IMR-90 (cell line): Measurements from ENCODE around the gene ZDHHC16. TPM values are rescaled to one million over a fixed set of nuclear protein-coding genes. Genes with fewer than 3 reads are reported as not detected.

Experiments
- ATAC-seq: fragments of 200-7000 bp; cut with Tn5 transposase; 2 replicates; pipeline ENCODE4 v1.9.1; 2020; ENCODE audit warnings: low read depth, mild to moderate bottlenecking, moderate library complexity
- BruUV-seq: library from RNA; stranded (reverse); fragments of 400-500 nt; replicated peaks from 2 replicates; lab custom pipeline; 2021; lab: Mats Ljungman, UMichigan
- CTCF ChIA-PET: fragments of 300-600 bp; formaldehyde crosslinking; extraction: SDS; loops from one replicate; lab custom pipeline; 2021; ENCODE audit warnings: antibody characterized with exemption; lab: Yijun Ruan, JAX
- POLR2A ChIA-PET: fragments of 300-600 bp; sonication (Branson Sonifier 250); formaldehyde crosslinking; loops from one replicate; lab custom pipeline; 2022; ENCODE audit warnings: antibody characterized with exemption; ENCODE audit not compliant: unreplicated experiment; lab: Charles Lee
- DNase-seq: peaks from one replicate; pipeline ENCODE4 v3.0.0; 2013
- H2AFZ ChIP-seq: replicated peaks from 2 replicates; pipeline ENCODE3; 2013; ENCODE audit warnings: low read length, mild to moderate bottlenecking; ENCODE audit not compliant: poor library complexity
- H2AK5ac ChIP-seq: 2 replicates; pipeline ENCODE4 v1.6.1; 2013; ENCODE audit warnings: low read depth, low read length, inconsistent platforms
- H2AK9ac ChIP-seq: replicated peaks from 2 replicates; pipeline ENCODE3; 2013; ENCODE audit warnings: mild to moderate bottlenecking, low read depth, low read length, moderate library complexity; ENCODE audit not compliant: poor library complexity
- H2BK120ac ChIP-seq: 2 replicates; pipeline ENCODE4 v1.6.1; 2013; ENCODE audit warnings: low read depth, low read length, inconsistent platforms
- H2BK15ac ChIP-seq: 3 replicates; pipeline ENCODE4 v1.6.1; 2013; ENCODE audit warnings: low read depth, low read length, inconsistent platforms
- H2BK20ac ChIP-seq: 2 replicates; pipeline ENCODE4 v1.6.1; 2013; ENCODE audit warnings: low read depth, mild to moderate bottlenecking, inconsistent platforms, low read length, moderate library complexity
- H2BK5ac ChIP-seq: 2 replicates; pipeline ENCODE4 v1.6.1; 2013; ENCODE audit warnings: mild to moderate bottlenecking, low read depth, low read length, inconsistent platforms; ENCODE audit not compliant: poor library complexity, severe bottlenecking
- H3K14ac ChIP-seq: replicated peaks from 2 replicates; pipeline ENCODE4 v1.6.1; 2013; ENCODE audit warnings: low read depth, low read length, inconsistent platforms
- H3K18ac ChIP-seq: 2 replicates; pipeline ENCODE4 v1.6.1; 2013; ENCODE audit warnings: low read depth, low read length, control low read depth
- H3K23ac ChIP-seq: 2 replicates; pipeline ENCODE4 v1.6.1; 2013; ENCODE audit warnings: low read depth, low read length, inconsistent platforms
- H3K27ac ChIP-seq: 2 replicates; pipeline ENCODE4 v1.5.1; 2013; ENCODE audit warnings: mild to moderate bottlenecking, control low read depth, low read length; ENCODE audit not compliant: insufficient read depth
- H3K27me3 ChIP-seq: 2 replicates; pipeline ENCODE4 v1.6.1; 2013; ENCODE audit warnings: low read length; ENCODE audit not compliant: control insufficient read depth, insufficient read depth
- H3K36me3 ChIP-seq: 2 replicates; pipeline ENCODE4 v1.6.1; 2013; ENCODE audit warnings: low read length, mixed read lengths; ENCODE audit not compliant: control insufficient read depth, insufficient read depth
- H3K4ac ChIP-seq: 2 replicates; pipeline ENCODE4 v1.6.1; 2013; ENCODE audit warnings: low read depth, low read length, inconsistent platforms
- H3K4me1 ChIP-seq: 2 replicates; pipeline ENCODE4 v1.6.1; 2013; ENCODE audit warnings: low read length, mixed read lengths; ENCODE audit not compliant: control insufficient read depth, insufficient read depth
- H3K4me2 ChIP-seq: 2 replicates; pipeline ENCODE4 v1.6.1; 2013; ENCODE audit warnings: low read depth, mild to moderate bottlenecking, control low read depth, low read length, moderate library complexity
- H3K4me3 ChIP-seq: 2 replicates; pipeline ENCODE4 v1.5.1; 2013; ENCODE audit warnings: low read depth, mild to moderate bottlenecking, control low read depth, low read length, moderate library complexity; ENCODE audit not compliant: insufficient read depth
- H3K56ac ChIP-seq: 2 replicates; pipeline ENCODE4 v1.6.1; 2013; ENCODE audit warnings: low read length, inconsistent platforms; ENCODE audit not compliant: insufficient read depth; ENCODE audit errors: extremely low read depth
- H3K79me1 ChIP-seq, 2 experiments: 2 replicates each; pipeline ENCODE4 v1.6.1; 2013; ENCODE audit warnings: low read length in 2 of 2, inconsistent platforms in 1 of 2, low read depth in 1 of 2
- H3K9ac ChIP-seq: 2 replicates; pipeline ENCODE4 v1.6.1; 2013; ENCODE audit warnings: low read depth, low read length, control low read depth
- H3K9me1 ChIP-seq: 2 replicates; pipeline ENCODE4 v1.6.1; 2013; ENCODE audit warnings: low read length, inconsistent platforms; ENCODE audit not compliant: insufficient read depth
- H3K9me3 ChIP-seq: 2 replicates; pipeline ENCODE4 v1.6.1; 2013; ENCODE audit warnings: low read length; ENCODE audit not compliant: control insufficient read depth, insufficient read depth
- H4K20me1 ChIP-seq: 2 replicates; pipeline ENCODE4 v1.6.1; 2013; ENCODE audit warnings: low read length, inconsistent platforms; ENCODE audit not compliant: insufficient read depth
- H4K5ac ChIP-seq: 2 replicates; pipeline ENCODE4 v1.6.1; 2013; ENCODE audit warnings: mild to moderate bottlenecking, low read depth, low read length, control low read depth
- H4K8ac ChIP-seq, 2 experiments: 2 replicates each; pipeline ENCODE4 v1.6.1; 2013; ENCODE audit warnings: low read depth in 2 of 2, low read length in 2 of 2, control low read depth in 1 of 2, inconsistent platforms in 1 of 2
- H4K91ac ChIP-seq: 2 replicates; pipeline ENCODE4 v1.6.1; 2013; ENCODE audit warnings: low read depth, low read length, inconsistent platforms; ENCODE audit not compliant: insufficient read depth
- BHLHE40 ChIP-seq: fragments of 150-350 bp; IDR thresholded peaks from 2 replicates; pipeline ENCODE4 v1.6.1; 2016; ENCODE audit warnings: mild to moderate bottlenecking, low read depth, low read length
- CEBPB ChIP-seq: IDR thresholded peaks from 2 replicates; pipeline ENCODE4 v1.6.1; 2012; ENCODE audit warnings: low read depth, low read length, improper control_type of control experiment
- CHD1 ChIP-seq: IDR thresholded peaks from 2 replicates; pipeline ENCODE4 v1.6.1; 2012; ENCODE audit warnings: low read depth, low read length, improper control_type of control experiment
- FOS ChIP-seq: fragments of 150-350 bp; IDR thresholded peaks from 2 replicates; pipeline ENCODE4 v1.6.1; 2016; ENCODE audit warnings: low read depth, low read length
- MAFK ChIP-seq: IDR thresholded peaks from 2 replicates; pipeline ENCODE4 v1.6.1; 2012; ENCODE audit warnings: low read depth, low read length, improper control_type of control experiment
- MAZ ChIP-seq: IDR thresholded peaks from 2 replicates; pipeline ENCODE4 v1.6.1; 2012; ENCODE audit warnings: low read depth, mild to moderate bottlenecking, low read length, improper control_type of control experiment, moderate library complexity, borderline replicate concordance
- MXI1 ChIP-seq: IDR thresholded peaks from 2 replicates; pipeline ENCODE4 v1.6.1; 2012; ENCODE audit warnings: low read depth, mild to moderate bottlenecking, low read length, moderate library complexity, borderline replicate concordance
- NFE2L2 ChIP-seq: fragments of 150-350 bp; IDR thresholded peaks from 2 replicates; pipeline ENCODE4 v1.6.1; 2016; ENCODE audit warnings: low read depth, mild to moderate bottlenecking, low read length
- POLR2A ChIP-seq: IDR thresholded peaks from 2 replicates; pipeline ENCODE4 v1.6.1; 2012; ENCODE audit warnings: mild to moderate bottlenecking, low read depth, low read length
- RAD21 ChIP-seq: IDR thresholded peaks from 2 replicates; pipeline ENCODE4 v1.6.1; 2012; ENCODE audit warnings: low read length, improper control_type of control experiment
- RCOR1 ChIP-seq: IDR thresholded peaks from 2 replicates; pipeline ENCODE4 v1.6.1; 2012; ENCODE audit warnings: mild to moderate bottlenecking, low read length, improper control_type of control experiment; ENCODE audit not compliant: insufficient replicate concordance
- RFX5 ChIP-seq: IDR thresholded peaks from 2 replicates; pipeline ENCODE4 v1.8.0; 2012; ENCODE audit warnings: low read depth, mild to moderate bottlenecking, low read length, moderate library complexity
- SMC3 ChIP-seq: fragments of 150-350 bp; IDR thresholded peaks from 2 replicates; pipeline ENCODE4 v1.6.1; 2016; ENCODE audit warnings: low read depth, mild to moderate bottlenecking, antibody characterized with exemption, low read length, moderate library complexity
- WGBS, 2 experiments: methylation state at CpG; one replicate each; pipeline versions ENCODE4 v1.1.5 to v1.1.7; 2013; ENCODE audit warnings: missing lambda C conversion rate in 2 of 2; ENCODE audit not compliant: insufficient read length in 1 of 2; ENCODE audit errors: extremely low coverage in 2 of 2; 5-methylcytosine and 5-hydroxymethylcytosine counted together
- dilution Hi-C: fragments of 300-500 bp; cut with HindIII; formaldehyde crosslinking; loops from one replicate; pipeline ENCODE4 v1.14.3; 2018; ENCODE audit warnings: low sequenced_read_pairs; ENCODE audit not compliant: unreplicated experiment
- in situ Hi-C: fragments of 300-500 bp; cut with MboI; formaldehyde crosslinking; loops from 3 replicates; pipeline ENCODE4 v1.14.3; 2019; ENCODE audit warnings: low sequenced_read_pairs, inconsistent platforms, mixed read lengths
- intact Hi-C: fragments of 100-400 bp; cut with micrococcal nuclease; formaldehyde crosslinking; loops from 2 replicates; pipeline ENCODE4 v1.10.0; 2022
- polyA plus RNA-seq, 3 experiments: library from polyadenylated mRNA; depleted of rRNA; stranded (reverse); fragments of >200 nt; gene quantifications; 2 replicates each; pipeline ENCODE4 v1.2.3, GENCODE V29; 2012; ENCODE audit warnings: low replicate concordance in 1 of 3
- total RNA-seq: library from RNA; depleted of rRNA; stranded (reverse); fragments of >200 nt; gene quantifications from 2 replicates; pipeline ENCODE4 v1.2.3, GENCODE V29; 2012
- TF ChIP-seq, protein P1 (sequence below): fragments of 150-350 bp; IDR thresholded peaks from 2 replicates; pipeline ENCODE4 v1.6.1; 2016; ENCODE audit warnings: low read depth, mild to moderate bottlenecking, low read length, moderate library complexity, borderline replicate concordance
- TF ChIP-seq, protein P2 (sequence below): fragments of 150-350 bp; IDR thresholded peaks from 2 replicates; pipeline ENCODE4 v1.6.1; 2017; ENCODE audit warnings: mild to moderate bottlenecking, antibody characterized with exemption, low read length, low read depth
- TF ChIP-seq, protein P3 (sequence below): conservative IDR thresholded peaks from 2 replicates; pipeline ENCODE4 v1.5.1; 2012; ENCODE audit warnings: mild to moderate bottlenecking, low read depth, low read length, improper control_type of control experiment

The ZDHHC16 gene
- total and polyA plus RNA-seq, 2 of the 4 experiments (the other 2 are of a cell fraction) = 54.7 to 64.0 TPM

DNA sequence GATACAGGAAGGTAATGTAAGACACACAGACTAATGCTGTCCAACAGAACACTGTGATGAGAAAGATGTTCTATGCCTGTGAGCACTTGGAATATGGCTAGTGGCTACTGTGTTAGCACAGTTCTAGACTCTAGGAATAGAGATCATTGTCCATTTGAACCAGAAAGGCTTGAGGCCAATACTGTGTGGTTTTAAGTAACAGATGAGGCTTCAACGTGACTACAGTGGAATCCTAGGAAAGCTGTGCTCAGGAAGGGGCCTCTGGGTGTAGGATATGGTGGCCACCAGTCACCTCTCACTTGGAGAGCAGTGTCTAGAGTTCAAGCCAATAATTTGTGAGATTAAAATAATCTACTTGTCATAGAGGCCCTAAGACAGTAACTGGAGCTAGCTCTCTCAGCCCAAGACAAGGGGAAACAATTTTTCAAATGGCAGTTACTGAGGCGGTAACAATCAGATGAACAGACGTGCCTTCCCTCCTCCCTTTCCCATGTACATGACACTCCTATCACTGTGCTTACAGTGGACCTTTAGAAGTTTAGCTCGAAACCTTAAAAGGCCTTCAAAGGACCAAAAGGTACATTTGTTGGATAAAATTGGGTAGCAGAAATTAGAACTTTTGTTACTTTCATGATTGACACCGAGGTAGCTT, 10.2 kb downstream of the ZDHHC16 start:
- no CpG with 5 or more reads among the region's 5 CpGs for WGBS, 2 experiments
- H4K20me1 ChIP-seq = peaks cover 29% of the 10 kb centered on the region
- no peak overlapping the region for H3K23ac ChIP-seq
- DNase-seq (no peak), ATAC-seq (no peak)
- H2AK5ac ChIP-seq = no peak overlapping the region
- H3K14ac ChIP-seq = no peak overlapping the region
- no peak overlapping the region for H2AFZ ChIP-seq
- H3K4me1 ChIP-seq = peaks cover 1% of the 10 kb centered on the region; the same call in 1 of the 2 replicates
- H3K9me1 ChIP-seq = peaks cover 9% of the 10 kb centered on the region
- no peak overlapping the region for H3K9ac ChIP-seq
- in situ Hi-C loops (no loop called here), dilution Hi-C loops (no loop called here), intact Hi-C loops (no loop called here)
- CTCF ChIA-PET = no interaction called here
- H3K79me1 ChIP-seq = peaks cover 44 to 73% of the 10 kb centered on the region in 2 experiments
- no peak overlapping the region for H2BK20ac ChIP-seq
- H4K5ac ChIP-seq = no peak overlapping the region
- H3K4me3 ChIP-seq = no peak overlapping the region
- H3K4me2 ChIP-seq = no peak overlapping the region
- no peak overlapping the region for H3K56ac ChIP-seq
- no peaks in the 10 kb centered on the region for H3K9me3 ChIP-seq
- no peak overlapping the region for H4K91ac ChIP-seq
- POLR2A ChIA-PET = no interaction called here
- H2AK9ac ChIP-seq = no peak overlapping the region
- no peak overlapping the region for H3K4ac ChIP-seq
- no peak overlapping the region for H2BK15ac ChIP-seq
- no TSS peak for BruUV-seq
- no peak overlapping the region for H4K8ac ChIP-seq
- H3K27ac ChIP-seq = no peak overlapping the region
- H3K18ac ChIP-seq = no peak overlapping the region
- H2BK5ac ChIP-seq = no peak overlapping the region
- TF ChIP-seq SMC3 (no peak), MAFK (no peak), POLR2A (no peak), FOS (no peak), MXI1 (no peak), CEBPB (no peak), CHD1 (no peak), MAZ (no peak), NFE2L2 (no peak), RCOR1 (no peak), BHLHE40 (no peak), RAD21 (no peak), RFX5 (no peak)
- TF ChIP-seq, protein P1, sequence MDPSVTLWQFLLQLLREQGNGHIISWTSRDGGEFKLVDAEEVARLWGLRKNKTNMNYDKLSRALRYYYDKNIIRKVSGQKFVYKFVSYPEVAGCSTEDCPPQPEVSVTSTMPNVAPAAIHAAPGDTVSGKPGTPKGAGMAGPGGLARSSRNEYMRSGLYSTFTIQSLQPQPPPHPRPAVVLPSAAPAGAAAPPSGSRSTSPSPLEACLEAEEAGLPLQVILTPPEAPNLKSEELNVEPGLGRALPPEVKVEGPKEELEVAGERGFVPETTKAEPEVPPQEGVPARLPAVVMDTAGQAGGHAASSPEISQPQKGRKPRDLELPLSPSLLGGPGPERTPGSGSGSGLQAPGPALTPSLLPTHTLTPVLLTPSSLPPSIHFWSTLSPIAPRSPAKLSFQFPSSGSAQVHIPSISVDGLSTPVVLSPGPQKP = no peak
- TF ChIP-seq, protein P2, sequence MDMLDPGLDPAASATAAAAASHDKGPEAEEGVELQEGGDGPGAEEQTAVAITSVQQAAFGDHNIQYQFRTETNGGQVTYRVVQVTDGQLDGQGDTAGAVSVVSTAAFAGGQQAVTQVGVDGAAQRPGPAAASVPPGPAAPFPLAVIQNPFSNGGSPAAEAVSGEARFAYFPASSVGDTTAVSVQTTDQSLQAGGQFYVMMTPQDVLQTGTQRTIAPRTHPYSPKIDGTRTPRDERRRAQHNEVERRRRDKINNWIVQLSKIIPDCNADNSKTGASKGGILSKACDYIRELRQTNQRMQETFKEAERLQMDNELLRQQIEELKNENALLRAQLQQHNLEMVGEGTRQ = no peak
- TF ChIP-seq, protein P3, sequence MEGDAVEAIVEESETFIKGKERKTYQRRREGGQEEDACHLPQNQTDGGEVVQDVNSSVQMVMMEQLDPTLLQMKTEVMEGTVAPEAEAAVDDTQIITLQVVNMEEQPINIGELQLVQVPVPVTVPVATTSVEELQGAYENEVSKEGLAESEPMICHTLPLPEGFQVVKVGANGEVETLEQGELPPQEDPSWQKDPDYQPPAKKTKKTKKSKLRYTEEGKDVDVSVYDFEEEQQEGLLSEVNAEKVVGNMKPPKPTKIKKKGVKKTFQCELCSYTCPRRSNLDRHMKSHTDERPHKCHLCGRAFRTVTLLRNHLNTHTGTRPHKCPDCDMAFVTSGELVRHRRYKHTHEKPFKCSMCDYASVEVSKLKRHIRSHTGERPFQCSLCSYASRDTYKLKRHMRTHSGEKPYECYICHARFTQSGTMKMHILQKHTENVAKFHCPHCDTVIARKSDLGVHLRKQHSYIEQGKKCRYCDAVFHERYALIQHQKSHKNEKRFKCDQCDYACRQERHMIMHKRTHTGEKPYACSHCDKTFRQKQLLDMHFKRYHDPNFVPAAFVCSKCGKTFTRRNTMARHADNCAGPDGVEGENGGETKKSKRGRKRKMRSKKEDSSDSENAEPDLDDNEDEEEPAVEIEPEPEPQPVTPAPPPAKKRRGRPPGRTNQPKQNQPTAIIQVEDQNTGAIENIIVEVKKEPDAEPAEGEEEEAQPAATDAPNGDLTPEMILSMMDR = no peak
- no peaks in the 10 kb centered on the region for H3K27me3 ChIP-seq
- peaks cover 84% of the 10 kb centered on the region for H3K36me3 ChIP-seq
- H2BK120ac ChIP-seq = no peak overlapping the region
